ENCODE results near the gene UNC93B1.
"Not testable (repeated sequence)": the region's sequence is repeated elsewhere in the genome, so short reads cannot be mapped to it uniquely, and the experiment has no call there.

The UNC93B1 gene

GRCh38 chr11:68008381-68009337 lies 4.8 kb upstream of the UNC93B1 start:
- peak; percentile 7 for DNase-seq

DNA sequence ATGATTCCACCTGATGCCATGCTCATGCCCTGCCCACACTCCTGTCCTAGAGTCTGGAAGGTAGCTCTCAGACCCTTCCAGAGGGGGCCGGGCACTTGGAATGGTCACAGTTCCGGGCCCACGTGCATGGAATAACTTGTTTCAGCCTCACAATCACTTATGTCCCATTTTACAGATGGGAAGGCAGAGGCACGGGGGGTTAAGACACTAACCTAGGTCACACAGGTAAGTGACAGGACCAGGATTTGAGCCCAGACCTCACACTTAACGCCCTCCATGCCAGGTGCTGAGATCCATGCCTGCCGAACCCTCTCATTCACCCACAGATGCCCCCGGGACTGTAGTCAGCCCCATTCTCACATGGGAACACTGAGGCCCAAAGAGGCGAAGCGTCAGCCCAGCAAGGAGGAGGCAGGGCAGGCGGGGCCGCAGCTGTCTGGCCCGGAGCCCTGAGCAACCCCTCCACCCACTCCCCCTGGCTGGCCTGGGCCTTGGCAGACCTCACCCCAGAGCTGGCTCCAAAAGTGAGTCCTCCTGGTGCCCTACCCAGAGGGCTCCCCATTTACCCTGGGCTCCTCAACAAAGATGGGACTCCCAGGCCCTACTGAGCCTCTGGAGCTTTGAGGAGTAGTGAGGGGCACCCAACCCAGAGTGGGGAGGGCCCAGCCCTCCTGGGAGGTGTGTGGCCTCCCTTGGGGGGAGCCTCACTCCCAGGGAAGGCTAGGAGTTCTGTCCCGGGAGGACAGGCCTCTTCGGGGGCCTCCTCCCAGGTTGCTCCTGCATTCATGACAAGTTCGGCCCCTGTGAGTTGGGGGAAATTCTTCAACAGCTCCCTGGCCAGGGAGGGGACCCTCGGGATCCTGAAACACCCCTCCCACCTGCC lies 3.8 kb upstream of the UNC93B1 start:
- DNase-seq = no peak

- DNase-seq = no peak
Observed at GRCh38 chr11:68006606-68007166, 2.8 kb upstream of the UNC93B1 start.

- no peak for DNase-seq
Observed at GRCh38 chr11:68004551-68005335, 846 bp upstream of the UNC93B1 start.

GRCh38 chr11:68002938-68003845 lies 705 bp downstream of the UNC93B1 start:
- DNase-seq = no peak

- peak; percentile 17 for DNase-seq
Observed at GRCh38 chr11:68002575-68002937, 1.3 kb downstream of the UNC93B1 start.

GRCh38 chr11:67999704-68000103 lies 4.2 kb downstream of the UNC93B1 start:
- DNase-seq = no peak

DNA sequence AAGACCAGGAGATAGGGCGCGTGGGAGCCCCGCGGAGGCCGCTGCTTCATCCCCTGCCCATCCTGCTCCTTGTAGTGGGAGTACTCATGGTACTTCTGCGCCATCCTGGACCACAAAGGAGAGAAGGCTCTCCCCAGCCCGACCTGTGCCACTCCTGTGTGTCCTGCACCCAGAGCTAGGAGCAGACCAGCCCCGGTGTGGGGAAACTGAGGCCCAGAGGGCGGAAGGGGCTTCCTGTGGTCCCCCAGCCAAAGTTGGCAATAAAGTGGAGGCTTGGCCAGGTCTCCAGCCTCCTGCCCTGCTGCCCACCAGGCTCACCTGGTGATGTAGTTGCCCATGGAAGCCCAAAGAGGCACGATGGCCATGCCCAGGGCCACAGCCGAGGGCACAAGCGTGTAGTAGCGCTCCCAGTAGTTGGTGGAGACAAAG lies 4.7 kb downstream of the UNC93B1 start:
- DNase-seq = no peak

DNA sequence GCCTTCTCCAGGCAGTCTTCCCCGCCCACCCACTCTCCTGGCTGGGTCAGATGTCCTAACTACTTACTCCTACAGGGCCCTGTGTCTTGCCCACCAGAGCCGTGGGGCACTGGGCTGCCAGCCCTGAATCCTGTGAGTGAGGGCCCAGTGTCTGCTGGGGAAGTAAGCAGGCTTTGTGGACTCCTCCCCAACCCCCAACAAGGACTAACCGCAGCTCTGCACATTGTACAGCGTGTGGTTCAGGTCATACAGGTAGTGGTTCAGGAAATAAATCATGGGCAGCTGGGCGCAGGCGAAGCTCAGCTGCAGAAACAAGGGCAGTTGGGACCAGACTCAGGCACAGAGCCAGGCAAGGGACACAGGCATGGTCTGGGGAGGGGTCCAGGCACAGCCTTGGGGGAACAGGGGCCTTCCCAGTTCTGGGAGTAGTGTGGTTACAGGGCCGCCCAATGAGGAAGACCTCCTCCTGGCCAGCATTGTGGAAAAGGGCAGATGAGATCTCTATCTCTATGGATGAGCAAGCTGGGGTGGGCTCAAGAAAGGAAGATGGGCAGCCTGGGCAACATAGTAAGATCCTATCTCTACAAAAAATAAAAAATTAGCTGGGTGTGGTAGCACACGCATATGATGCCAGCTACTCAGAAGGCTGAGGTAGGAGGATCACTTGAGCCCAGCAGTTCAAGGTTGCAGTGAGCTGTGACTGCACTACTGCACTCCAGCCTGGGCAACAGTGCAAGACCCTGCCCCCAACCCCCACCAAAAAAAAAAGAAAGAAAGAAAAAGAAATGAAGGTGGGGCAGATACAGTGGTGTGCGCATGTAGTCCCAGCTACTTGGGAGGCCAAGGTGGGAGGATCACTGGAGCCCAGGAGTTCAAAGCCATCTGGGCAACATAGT lies 5.5 kb downstream of the UNC93B1 start:
- no peak for DNase-seq

- no peak for DNase-seq
Observed at GRCh38 chr11:67997475-67997921, 6.4 kb downstream of the UNC93B1 start.

DNA sequence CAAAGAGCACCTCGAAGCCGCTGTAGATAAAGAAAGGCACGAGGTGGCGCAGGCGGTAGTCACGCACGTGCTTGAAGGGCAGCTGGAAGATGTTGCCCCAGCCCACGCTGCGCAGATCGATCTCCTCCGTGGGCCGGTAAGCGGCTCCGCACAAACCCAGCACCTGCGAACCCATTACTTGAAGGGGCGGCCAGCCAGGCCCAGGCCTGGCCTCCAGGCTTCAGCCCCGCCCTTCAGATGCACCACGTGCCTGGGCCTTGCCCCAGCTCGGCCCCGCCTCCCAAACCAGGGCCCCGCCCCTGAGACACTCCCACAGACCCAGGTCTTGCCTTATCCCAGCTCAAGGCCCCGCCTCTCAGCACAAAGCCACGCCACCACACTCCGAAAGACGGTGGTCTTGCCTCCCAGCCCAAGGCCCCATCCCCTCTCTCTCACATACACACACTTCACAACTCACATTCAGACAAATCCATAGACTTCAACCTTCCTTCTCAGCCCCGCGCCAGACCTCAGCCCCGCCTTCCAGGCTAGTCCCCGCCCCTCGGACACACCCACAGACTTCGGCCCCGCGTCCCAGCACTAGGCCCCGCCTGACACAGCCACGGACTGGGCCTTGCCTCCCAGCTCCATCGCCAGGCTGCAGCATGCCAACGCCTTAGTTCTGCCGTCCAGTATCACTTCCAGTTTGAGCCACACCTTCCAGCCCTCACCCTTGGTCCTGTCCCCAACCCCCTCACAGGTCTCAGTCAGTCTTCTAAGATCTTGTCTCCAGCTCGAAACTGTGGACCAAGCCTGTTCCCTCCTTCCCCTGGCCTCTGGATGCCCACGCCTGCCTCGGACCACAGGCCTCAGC lies 7.0 kb downstream of the UNC93B1 start:
- DNase-seq = no peak

DNA sequence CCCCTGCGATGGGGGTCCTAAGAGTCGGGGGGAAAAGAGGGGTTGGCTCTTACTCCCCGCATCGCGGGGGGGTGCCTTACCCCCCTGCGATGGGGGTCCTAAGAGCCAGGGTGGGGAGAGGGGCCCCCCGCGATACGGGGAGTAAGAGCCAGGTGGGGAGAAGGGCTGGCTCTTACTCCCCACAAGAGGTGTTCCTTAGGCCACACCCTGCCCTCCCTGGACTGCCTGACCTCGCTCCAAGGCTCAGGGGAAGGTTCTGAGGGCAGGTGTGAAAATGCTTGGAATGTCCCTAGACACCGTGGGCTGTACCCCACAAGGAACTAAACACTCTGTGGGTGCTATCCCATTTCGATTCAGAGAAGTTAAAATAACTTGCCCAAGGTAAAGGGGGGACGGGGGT lies 7.8 kb downstream of the UNC93B1 start:
- DNase-seq = no peak

GRCh38 chr11:67995579-67995978 lies 8.3 kb downstream of the UNC93B1 start:
- not testable (repeated sequence) for DNase-seq

- DNase-seq = not testable (repeated sequence)
Observed at GRCh38 chr11:67995129-67995528, 8.8 kb downstream of the UNC93B1 start.

- DNase-seq = not testable (repeated sequence)
Observed at GRCh38 chr11:67994387-67994786, 9.5 kb downstream of the UNC93B1 start.

- DNase-seq = not testable (repeated sequence)
Observed at GRCh38 chr11:67993821-67994220, 10.1 kb downstream of the UNC93B1 start.

- DNase-seq = not testable (repeated sequence)
Observed at GRCh38 chr11:67991347-67992121, 12.4 kb downstream of the UNC93B1 start.

Data from SIG-M5 (cell line).